Peyer's patch (tissue), 4 donors: ENCODE results near the gene SRRM2. TPM values are rescaled to one million over a fixed set of nuclear protein-coding genes. Genes with fewer than 3 reads are reported as not detected.
A peak's percentile ranks its signal among the peaks of the same experiment; 100 is the strongest.

Source experiments
- DNase-seq, 3 donors: peaks; one replicate each; pipeline ENCODE4 v3.0.0-alpha.2; 2017 to 2019
- H3K27ac ChIP-seq, 4 donors: fragments of 200-600 bp; sonication (generic); one replicate each; pipeline ENCODE4 v1.5.1; 2016 to 2019
- H3K27me3 ChIP-seq, 2 donors: fragments of 200-600 bp; sonication (generic); one replicate each; pipeline ENCODE4 v1.5.1; 2019
- H3K36me3 ChIP-seq, 3 donors: fragments of 200-600 bp; sonication (generic); one replicate each; pipeline ENCODE4 v1.5.1; 2016 to 2019
- H3K4me1 ChIP-seq, 4 donors: fragments of 200-600 bp; sonication (generic); one replicate each; pipeline ENCODE4 v1.5.1; 2016 to 2019
- H3K4me3 ChIP-seq, 4 donors: fragments of 200-600 bp; sonication (generic); 1 replicate in 3 of 4; 2 replicates in 1 of 4; pipeline ENCODE4 v1.5.1; 2016 to 2019; ENCODE audit warnings: mild to moderate bottlenecking in 1 of 4
- H3K9me3 ChIP-seq, 4 donors: fragments of 200-600 bp; sonication (generic); one replicate each; pipeline ENCODE4 v1.5.1; 2016 to 2019; ENCODE audit warnings: mild to moderate bottlenecking in 1 of 4
- POLR2A ChIP-seq, 2 donors: fragments of 450-650 bp; IDR thresholded peaks; one replicate each; pipeline ENCODE4 v1.5.1; 2017; ENCODE audit warnings: antibody characterized with exemption in 2 of 2, mild to moderate bottlenecking in 2 of 2, moderate library complexity in 2 of 2
- total RNA-seq, 4 donors: library from RNA; depleted of rRNA; stranded (reverse); fragments of >200 nt; gene quantifications; one replicate each; pipeline ENCODE4 v1.1.0, GENCODE V29; 2016
- TF ChIP-seq, protein P1 (sequence below), 6 experiments: fragments of 450-650 bp in 4 of 6; fragments of 200-600 bp in 2 of 6; sonication (generic) in 1 of 6; IDR thresholded peaks; one replicate each; pipeline ENCODE4 v1.5.1; 2017 to 2019; ENCODE audit warnings: antibody characterized with exemption in 6 of 6, mild to moderate bottlenecking in 3 of 6, moderate library complexity in 1 of 6

Gene SRRM2
- total RNA-seq, 4 donors from 2014 or later: 683 to 3,742 (median 1,673) TPM

DNA sequence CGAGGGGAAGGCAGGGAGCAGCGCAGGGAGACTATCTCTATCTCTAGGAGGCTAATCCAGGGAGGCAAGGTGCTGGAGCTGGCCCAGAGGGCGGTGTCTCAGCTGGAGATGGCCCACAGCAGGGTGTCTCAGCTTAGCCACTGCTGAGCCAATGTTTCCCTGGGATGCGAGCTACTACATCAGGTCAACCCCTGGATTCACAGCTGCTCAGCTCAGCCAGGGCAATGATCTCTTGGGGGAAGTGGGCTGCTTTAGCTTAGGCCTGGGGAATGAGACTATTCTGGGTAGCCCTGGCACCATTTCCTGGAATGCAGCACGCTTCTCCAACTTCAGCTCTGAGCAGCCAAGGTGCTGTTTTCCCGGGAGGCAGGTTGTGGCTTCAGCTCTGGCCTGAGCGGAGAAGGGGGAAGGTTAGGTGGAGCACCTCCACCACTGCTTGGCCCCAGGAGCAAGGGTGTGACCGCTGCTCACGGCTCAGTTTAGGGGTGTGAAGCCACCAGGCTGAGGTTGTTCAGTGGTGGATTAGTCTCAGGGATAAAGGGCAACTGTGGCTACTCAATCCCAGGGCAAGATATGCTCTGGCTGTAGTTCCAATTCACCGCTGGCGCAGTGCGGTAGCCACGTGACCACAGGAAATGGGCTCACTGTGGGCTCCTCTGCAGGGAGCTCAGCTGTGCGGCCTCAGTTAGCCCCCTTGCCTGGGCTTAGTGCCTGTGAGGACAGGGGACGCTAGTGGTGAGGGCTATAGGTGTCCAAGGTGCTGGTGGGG lies 59.4 kb downstream of the SRRM2 start:
- no peak for TF ChIP-seq POLR2A (IDR thresholded peaks at IDR 0.05)
- TF ChIP-seq, protein P1, sequence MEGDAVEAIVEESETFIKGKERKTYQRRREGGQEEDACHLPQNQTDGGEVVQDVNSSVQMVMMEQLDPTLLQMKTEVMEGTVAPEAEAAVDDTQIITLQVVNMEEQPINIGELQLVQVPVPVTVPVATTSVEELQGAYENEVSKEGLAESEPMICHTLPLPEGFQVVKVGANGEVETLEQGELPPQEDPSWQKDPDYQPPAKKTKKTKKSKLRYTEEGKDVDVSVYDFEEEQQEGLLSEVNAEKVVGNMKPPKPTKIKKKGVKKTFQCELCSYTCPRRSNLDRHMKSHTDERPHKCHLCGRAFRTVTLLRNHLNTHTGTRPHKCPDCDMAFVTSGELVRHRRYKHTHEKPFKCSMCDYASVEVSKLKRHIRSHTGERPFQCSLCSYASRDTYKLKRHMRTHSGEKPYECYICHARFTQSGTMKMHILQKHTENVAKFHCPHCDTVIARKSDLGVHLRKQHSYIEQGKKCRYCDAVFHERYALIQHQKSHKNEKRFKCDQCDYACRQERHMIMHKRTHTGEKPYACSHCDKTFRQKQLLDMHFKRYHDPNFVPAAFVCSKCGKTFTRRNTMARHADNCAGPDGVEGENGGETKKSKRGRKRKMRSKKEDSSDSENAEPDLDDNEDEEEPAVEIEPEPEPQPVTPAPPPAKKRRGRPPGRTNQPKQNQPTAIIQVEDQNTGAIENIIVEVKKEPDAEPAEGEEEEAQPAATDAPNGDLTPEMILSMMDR (IDR thresholded peaks at IDR 0.05): no peak
- Histone ChIP-seq H3K27ac (no peak overlapping the region), H3K9me3 (no peaks in the 10 kb centered on the region), H3K4me3 (no peak overlapping the region), H3K27me3 (no peaks in the 10 kb centered on the region), H3K4me1 (no peaks in the 10 kb centered on the region), H3K36me3 (no peaks in the 10 kb centered on the region)
- DNase-seq: no peak

DNA sequence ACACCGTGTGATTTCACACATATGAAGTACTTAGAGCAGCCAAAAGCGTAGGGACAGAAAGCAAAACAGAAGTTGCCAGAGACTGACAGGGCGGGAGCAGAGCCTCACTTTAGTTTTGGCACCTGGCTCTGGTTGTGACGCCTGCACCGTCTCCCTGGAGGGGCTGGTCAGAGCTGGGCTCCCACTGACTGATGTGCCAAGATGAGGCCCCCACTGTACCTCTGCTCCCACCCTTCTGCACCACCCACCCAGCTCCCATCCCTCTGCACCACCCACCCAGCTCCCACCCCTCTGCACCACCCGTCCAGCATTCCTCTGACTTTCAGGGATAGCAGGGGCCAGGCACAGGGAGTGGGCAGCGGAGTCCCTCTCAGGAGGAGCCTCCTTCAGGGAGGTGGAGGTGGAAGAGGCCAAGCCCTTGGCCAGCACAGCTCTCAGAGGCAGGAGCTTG lies 61.4 kb downstream of the SRRM2 start:
- DNase-seq: no peak
- TF ChIP-seq, protein P1 (IDR thresholded peaks at IDR 0.05): no peak
- TF ChIP-seq POLR2A (IDR thresholded peaks at IDR 0.05): no peak
- Histone ChIP-seq H3K9me3 (no peaks in the 10 kb centered on the region), H3K27ac (no peak overlapping the region), H3K36me3 (no peaks in the 10 kb centered on the region), H3K4me3 (no peak overlapping the region), H3K4me1 (no peaks in the 10 kb centered on the region), H3K27me3 (no peaks in the 10 kb centered on the region)

DNA sequence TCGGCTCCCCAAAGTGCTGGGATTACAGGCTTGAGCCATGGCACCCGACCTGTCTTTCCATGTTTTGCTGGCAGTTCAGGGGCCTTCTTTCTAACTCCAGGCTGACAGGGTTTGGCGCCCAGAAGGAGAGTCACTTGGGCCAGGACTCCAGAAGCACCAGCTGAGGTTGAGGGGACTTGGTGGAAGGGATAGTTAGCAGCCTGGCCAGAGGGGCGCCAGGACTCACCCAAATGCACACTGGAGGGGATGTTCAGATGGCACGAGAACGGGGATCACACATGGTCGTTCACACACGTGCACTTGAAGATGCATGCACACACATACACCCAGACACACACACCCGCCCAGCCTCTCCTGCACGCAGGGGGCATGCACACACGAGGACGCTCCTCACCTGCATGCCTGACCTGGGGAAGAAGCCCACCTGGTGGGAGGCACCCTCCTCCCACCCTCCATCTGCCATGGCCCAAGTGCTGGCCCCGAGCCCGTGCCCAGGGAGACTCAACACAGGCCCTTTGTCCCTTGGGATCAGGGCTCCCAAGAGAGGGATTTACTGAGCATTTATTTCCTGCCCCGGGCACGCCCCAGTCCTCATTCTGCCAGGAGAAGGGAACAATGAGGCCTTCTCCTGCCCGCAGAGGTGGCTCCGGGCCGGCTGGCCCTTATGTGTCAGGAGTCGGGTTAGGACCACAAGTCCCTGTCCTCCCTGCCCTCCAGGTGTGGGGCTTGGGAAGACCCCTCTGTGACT lies 62.3 kb downstream of the SRRM2 start:
- TF ChIP-seq POLR2A (IDR thresholded peaks at IDR 0.05): no peak
- TF ChIP-seq, protein P1 (IDR thresholded peaks at IDR 0.05): no peak
- Histone ChIP-seq H3K36me3 (no peaks in the 10 kb centered on the region), H3K4me3 (no peak overlapping the region), H3K9me3 (no peaks in the 10 kb centered on the region), H3K4me1 (no peaks in the 10 kb centered on the region), H3K27ac (no peak overlapping the region), H3K27me3 (no peaks in the 10 kb centered on the region)
- DNase-seq: no peak

DNA sequence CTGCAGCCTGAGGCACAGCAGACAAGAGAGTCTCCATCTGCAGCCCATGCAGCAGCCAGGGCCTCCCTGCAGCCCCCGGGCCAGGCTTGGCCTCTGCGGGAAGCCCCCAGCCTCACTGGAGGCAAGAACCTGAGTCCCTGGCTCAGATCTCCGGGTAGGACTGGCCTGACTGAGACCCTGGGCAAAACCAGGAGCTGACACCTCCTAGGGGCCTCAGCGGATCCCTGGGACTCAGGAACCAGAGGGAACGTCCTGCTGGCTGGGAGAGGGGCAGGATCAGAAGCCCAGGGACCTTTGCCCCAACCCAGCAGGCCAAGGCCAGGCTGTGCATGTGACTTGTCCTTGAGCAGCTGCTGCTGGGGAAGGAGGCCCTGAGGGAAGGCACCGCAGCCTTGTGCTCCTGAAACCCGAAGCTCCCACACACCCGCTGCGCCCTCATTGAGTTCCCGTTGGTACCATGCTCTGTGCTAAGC lies 62.9 kb downstream of the SRRM2 start:
- H3K4me1 ChIP-seq: no peaks in the 10 kb centered on the region
- no peaks in the 10 kb centered on the region for H3K27me3 ChIP-seq
- DNase-seq: no peak
- H3K27ac ChIP-seq: no peak overlapping the region
- TF ChIP-seq, protein P1 (IDR thresholded peaks at IDR 0.05): no peak
- no peak for TF ChIP-seq POLR2A (IDR thresholded peaks at IDR 0.05)
- no peaks in the 10 kb centered on the region for H3K36me3 ChIP-seq
- H3K4me3 ChIP-seq: no peak overlapping the region
- H3K9me3 ChIP-seq: no peaks in the 10 kb centered on the region

DNA sequence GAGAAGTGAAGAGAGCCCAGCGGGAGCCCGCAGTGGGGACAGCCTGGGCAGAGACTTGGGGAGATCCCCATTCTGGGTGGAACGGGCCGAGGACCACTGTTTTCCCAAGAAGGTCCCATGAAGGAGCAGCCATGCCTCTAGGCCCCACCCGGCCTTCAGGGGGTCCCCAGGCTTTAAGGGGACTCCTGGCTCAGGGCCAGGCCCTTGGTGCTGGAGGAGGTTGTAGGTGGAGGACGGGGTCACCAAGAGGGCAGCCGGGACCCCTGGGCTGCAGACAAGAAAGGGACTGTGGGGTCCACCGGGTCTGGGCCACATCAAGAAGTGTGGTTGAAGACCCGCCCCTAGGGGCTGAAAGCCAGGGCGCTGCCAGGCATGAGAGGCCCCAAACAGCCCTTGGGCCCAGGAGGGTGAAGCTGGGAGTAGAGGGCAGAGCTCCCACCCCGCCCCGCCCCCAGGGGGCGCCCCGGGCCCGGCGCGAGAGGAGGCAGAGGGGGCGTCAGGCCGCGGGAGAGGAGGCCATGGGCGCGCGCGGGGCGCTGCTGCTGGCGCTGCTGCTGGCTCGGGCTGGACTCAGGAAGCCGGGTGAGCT lies 64.4 kb downstream of the SRRM2 start, which contains the start of gene PRSS21:
TSS of gene PRSS21 (plus strand) at position 487 of the 589 bp plus-strand sequence. CDS start at position 519, 32 bp downstream.
- no peaks in the 10 kb centered on the region for H3K4me1 ChIP-seq
- no peaks in the 10 kb centered on the region for H3K36me3 ChIP-seq
- no peaks in the 10 kb centered on the region for H3K27me3 ChIP-seq
- H3K4me3 ChIP-seq: peak within 1 kb of the TSS in 2 of 4 donors; percentile 8 to 32
- no peaks in the 10 kb centered on the region for H3K9me3 ChIP-seq
- TF ChIP-seq, protein P1 (IDR thresholded peaks at IDR 0.05): peak in 1 of 6 experiments; percentile 19
- TF ChIP-seq POLR2A (IDR thresholded peaks at IDR 0.05): no peak
- peak within 1 kb of the TSS in 1 of 4 donors; percentile 42 for H3K27ac ChIP-seq
- DNase-seq: peak in 1 of 3 donors; percentile 42
